Neural crest cell (in vitro differentiated cells): ENCODE measurements around the gene HDAC4. TPM values are rescaled to one million over a fixed set of nuclear protein-coding genes. Genes with fewer than 3 reads are reported as not detected.

Experiments used
- DNase-seq: peaks from one replicate; pipeline ENCODE4 v3.0.0; 2021; ENCODE audit warnings: low read depth, mixed read lengths, low spot score
- H3K27ac Mint-ChIP-seq: one replicate; pipeline ENCODE4 v1.8.0; 2021; ENCODE audit warnings: mild to moderate bottlenecking, mixed read lengths; ENCODE audit not compliant: unreplicated experiment
- H3K27me3 Mint-ChIP-seq: 2 replicates; pipeline ENCODE4 v1.8.0; 2021; ENCODE audit warnings: low read depth, mild to moderate bottlenecking, mixed read lengths
- H3K36me3 Mint-ChIP-seq: 2 replicates; pipeline ENCODE4 v1.8.0; 2021; ENCODE audit warnings: low read depth, mild to moderate bottlenecking, mixed read lengths
- H3K4me1 Mint-ChIP-seq: 2 replicates; pipeline ENCODE4 v1.8.0; 2021; ENCODE audit warnings: mixed read lengths
- H3K4me3 Mint-ChIP-seq: one replicate; pipeline ENCODE4 v1.8.0; 2021; ENCODE audit warnings: mild to moderate bottlenecking, mixed read lengths
- H3K9me3 Mint-ChIP-seq: 2 replicates; pipeline ENCODE4 v1.8.0; 2021; ENCODE audit warnings: mixed read lengths
- total RNA-seq: library from RNA; stranded (reverse); gene quantifications from 2 replicates; pipeline ENCODE4 v1.2.1, GENCODE V29; 2021
- TF ChIP-seq, protein P1 (sequence below): fragments of 200-600 bp; sonication (generic); conservative IDR thresholded peaks from 2 replicates; pipeline ENCODE4 v1.5.0; 2021; ENCODE audit warnings: antibody characterized with exemption, mild to moderate bottlenecking

The HDAC4 gene
- total RNA-seq, 1 donor from 2014 or later: 52.1 TPM

DNA sequence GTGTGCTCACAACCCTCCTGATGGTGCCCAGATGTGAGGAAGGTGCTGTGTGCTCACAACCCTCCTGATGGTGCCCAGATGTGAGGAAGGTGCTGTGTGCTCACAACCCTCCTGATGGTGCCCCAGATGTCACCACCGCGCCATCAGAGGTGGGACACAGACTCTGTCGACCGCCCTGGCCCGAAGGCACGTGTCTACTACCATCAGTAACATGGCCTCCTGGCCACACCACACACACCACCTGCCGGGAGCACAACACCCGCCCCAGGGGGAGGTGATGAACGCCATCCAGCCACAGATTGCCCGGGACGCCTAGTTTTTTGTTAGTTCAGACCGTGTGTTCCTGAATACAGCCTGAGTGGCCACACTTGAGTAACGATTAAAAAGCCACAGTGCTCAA, 24.5 kb downstream of the HDAC4 start:
- Mint-ChIP-seq H3K27me3 (no peaks in the 10 kb centered on the region), H3K36me3 (peaks cover 6% of the 10 kb centered on the region), H3K9me3 (no peaks in the 10 kb centered on the region), H3K27ac (no peak overlapping the region), H3K4me3 (no peak overlapping the region), H3K4me1 (peaks cover 20% of the 10 kb centered on the region)
- TF ChIP-seq, protein P1, sequence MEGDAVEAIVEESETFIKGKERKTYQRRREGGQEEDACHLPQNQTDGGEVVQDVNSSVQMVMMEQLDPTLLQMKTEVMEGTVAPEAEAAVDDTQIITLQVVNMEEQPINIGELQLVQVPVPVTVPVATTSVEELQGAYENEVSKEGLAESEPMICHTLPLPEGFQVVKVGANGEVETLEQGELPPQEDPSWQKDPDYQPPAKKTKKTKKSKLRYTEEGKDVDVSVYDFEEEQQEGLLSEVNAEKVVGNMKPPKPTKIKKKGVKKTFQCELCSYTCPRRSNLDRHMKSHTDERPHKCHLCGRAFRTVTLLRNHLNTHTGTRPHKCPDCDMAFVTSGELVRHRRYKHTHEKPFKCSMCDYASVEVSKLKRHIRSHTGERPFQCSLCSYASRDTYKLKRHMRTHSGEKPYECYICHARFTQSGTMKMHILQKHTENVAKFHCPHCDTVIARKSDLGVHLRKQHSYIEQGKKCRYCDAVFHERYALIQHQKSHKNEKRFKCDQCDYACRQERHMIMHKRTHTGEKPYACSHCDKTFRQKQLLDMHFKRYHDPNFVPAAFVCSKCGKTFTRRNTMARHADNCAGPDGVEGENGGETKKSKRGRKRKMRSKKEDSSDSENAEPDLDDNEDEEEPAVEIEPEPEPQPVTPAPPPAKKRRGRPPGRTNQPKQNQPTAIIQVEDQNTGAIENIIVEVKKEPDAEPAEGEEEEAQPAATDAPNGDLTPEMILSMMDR: no peak
- no peak for DNase-seq

- no peaks in the 10 kb centered on the region for H3K27me3 Mint-ChIP-seq
- H3K36me3 Mint-ChIP-seq: peaks cover 4% of the 10 kb centered on the region
- DNase-seq: no peak
- no peak overlapping the region for H3K27ac Mint-ChIP-seq
- TF ChIP-seq, protein P1: no peak
- H3K4me1 Mint-ChIP-seq: peaks cover 12% of the 10 kb centered on the region
- no peaks in the 10 kb centered on the region for H3K9me3 Mint-ChIP-seq
- no peak overlapping the region for H3K4me3 Mint-ChIP-seq
Observed at GRCh38 chr2:239375278-239376061, 25.4 kb downstream of the HDAC4 start.

DNA sequence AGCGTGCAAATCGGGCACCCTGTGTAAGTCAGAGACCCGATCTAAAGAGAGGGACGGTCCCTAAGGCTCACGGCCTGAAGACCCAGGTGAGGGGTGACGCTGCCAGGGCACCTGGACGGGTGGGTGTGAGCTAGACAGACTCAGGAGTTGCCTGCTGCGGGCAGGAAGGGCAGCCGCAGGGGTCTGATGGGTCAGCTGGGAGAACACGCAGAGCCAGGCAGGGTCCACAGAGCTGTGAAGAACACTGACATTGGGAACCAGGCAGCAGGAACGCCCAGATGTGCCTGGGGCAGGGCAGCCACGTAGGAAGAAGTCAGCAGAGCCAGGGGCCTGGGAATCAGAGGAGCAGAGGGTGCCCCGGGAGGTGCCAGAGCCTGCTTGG, 25.9 kb downstream of the HDAC4 start:
- TF ChIP-seq, protein P1: no peak
- no peaks in the 10 kb centered on the region for H3K9me3 Mint-ChIP-seq
- DNase-seq: no peak
- no peak overlapping the region for H3K4me3 Mint-ChIP-seq
- H3K27me3 Mint-ChIP-seq: no peaks in the 10 kb centered on the region
- no peak overlapping the region for H3K27ac Mint-ChIP-seq
- H3K36me3 Mint-ChIP-seq: peaks cover 4% of the 10 kb centered on the region
- peaks cover 7% of the 10 kb centered on the region for H3K4me1 Mint-ChIP-seq

DNA sequence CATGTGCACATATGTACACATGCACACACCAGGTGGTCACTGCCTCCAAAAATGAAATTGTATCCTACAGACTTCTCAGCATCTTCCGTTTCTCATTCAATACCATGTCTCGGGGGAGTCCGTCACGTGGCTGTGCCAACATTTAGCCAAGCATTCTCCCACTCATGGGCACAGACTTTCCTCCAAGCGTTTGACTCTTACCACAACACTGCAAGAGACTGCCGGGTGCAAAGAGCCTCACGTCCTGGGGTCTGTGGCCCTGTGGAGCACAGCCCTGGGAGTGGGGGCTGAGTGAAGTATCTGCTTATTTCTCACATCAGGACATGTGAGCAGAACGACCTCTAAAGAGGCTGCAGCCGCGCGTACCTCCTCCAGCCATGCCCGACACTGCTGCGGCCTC, 28.0 kb downstream of the HDAC4 start:
- TF ChIP-seq, protein P1: no peak
- Mint-ChIP-seq H3K4me3 (no peak overlapping the region), H3K4me1 (peaks cover 5% of the 10 kb centered on the region), H3K27ac (no peak overlapping the region), H3K9me3 (no peaks in the 10 kb centered on the region), H3K36me3 (peaks cover 2% of the 10 kb centered on the region), H3K27me3 (no peaks in the 10 kb centered on the region)
- no peak for DNase-seq

DNA sequence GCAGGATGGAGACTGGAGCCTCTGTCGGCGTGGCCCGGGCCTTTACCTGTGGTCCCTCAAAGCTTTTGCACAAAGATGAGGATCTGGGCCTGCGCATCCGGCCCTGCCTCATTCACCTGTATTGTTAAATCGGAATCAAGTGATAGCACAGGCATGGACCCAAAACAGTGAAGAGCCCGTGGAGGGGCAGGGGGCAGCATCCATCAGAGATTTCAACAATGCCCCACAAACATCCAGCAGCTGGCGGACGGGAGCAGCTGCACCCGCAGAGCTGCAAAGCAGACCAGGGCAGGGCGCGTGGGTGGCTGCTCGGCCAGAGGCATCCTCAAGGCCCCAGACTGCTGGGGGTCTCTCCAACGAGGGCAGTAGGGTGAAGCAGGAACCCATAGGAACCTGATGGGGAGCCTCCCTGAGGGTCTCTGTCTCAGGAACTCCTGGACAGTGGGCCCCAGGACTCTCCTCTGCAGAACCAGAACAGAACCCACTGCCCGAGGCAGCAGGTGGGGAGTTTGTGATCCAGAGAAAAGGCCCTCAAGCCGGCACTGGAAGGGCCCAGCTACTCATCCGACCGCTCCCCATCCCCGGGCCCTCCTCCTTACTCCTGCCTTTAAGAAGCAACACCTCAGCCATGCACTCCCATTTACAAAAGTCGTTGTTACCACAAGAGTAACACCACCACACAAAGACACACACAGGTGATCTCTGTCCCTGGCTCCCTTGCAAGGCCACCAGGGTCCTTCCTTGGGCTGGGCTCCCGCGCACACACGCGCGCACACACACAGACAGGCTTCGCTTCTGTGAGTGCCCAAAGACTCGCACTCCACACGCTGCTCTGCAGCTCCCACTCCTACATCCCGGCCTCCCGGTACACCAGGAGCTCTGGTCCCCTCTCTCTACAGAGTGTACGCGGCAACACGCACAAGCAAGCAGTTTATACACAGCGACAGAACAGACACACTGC, 28.8 kb downstream of the HDAC4 start:
- H3K4me3 Mint-ChIP-seq: no peak overlapping the region
- H3K27ac Mint-ChIP-seq: no peak overlapping the region
- H3K27me3 Mint-ChIP-seq: no peaks in the 10 kb centered on the region
- peaks cover 5% of the 10 kb centered on the region for H3K4me1 Mint-ChIP-seq
- no peak for DNase-seq
- H3K9me3 Mint-ChIP-seq: no peaks in the 10 kb centered on the region
- TF ChIP-seq, protein P1: no peak
- peaks cover 2% of the 10 kb centered on the region for H3K36me3 Mint-ChIP-seq
